Measurements from ENCODE around the gene LRRC55. TPM values are rescaled to one million over a fixed set of nuclear protein-coding genes. Genes with fewer than 3 reads are reported as not detected.

The LRRC55 gene
- total and polyA plus RNA-seq, 2 donors (not counting 3 experiments of a cell fraction or from before 2014, with no cell fraction given) = not detected

- no peaks in the 10 kb centered on the region for H3K4me1 ChIP-seq (ENCODE audit: control insufficient read depth, extremely low read depth, insufficient read depth, low read length)
- intact Hi-C loops (cut with micrococcal nuclease) = no loop called here
- ChIA-PET POLR2A (no interaction called here), CTCF (interaction anchor here (0.8 kb wide), 1 partner anchor 105 kb away, joined by 3 read pairs; no protein-coding TSS in a partner anchor)
- no peaks in the 10 kb centered on the region for H3K27me3 ChIP-seq (ENCODE audit: control insufficient read depth in 2 of 2, insufficient read depth in 2 of 2, low read length in 2 of 2)
- H2AFZ ChIP-seq (ENCODE audit: low read depth, low read length) = no peak overlapping the region
- H4K20me1 ChIP-seq (replicated peaks; ENCODE audit: control insufficient read depth, extremely low read depth, insufficient read depth, low read length) = no peaks in the 10 kb centered on the region
- FAIRE-seq (no peak), DNase-seq (ENCODE audit: low read depth, low spot score) (no peak)
- no peaks in the 10 kb centered on the region for H3K79me2 ChIP-seq (ENCODE audit: control insufficient read depth, insufficient read depth, low read length)
- H3K9me3 ChIP-seq (replicated peaks; ENCODE audit: control insufficient read depth, insufficient read depth, low read length) = no peaks in the 10 kb centered on the region
- H3K36me3 ChIP-seq (ENCODE audit: control insufficient read depth in 2 of 2, extremely low read depth in 1 of 2, insufficient read depth in 2 of 2, low read length in 2 of 2) = no peaks in the 10 kb centered on the region
- no peaks in the 10 kb centered on the region for H3K9me1 ChIP-seq (replicated peaks; ENCODE audit: control insufficient read depth, extremely low read depth, insufficient read depth, low read length)
- H3K4me3 ChIP-seq (replicated peaks in 1 of 3; ENCODE audit: insufficient read depth in 1 of 3, low read depth in 1 of 3, low read length in 3 of 3) = no peak overlapping the region
- no peak overlapping the region for H3K27ac ChIP-seq (ENCODE audit: insufficient read depth, low read depth, low read length)
- no TSS peak for BruUV-seq (replicated peaks)
- dilution Hi-C loops (cut with MboI; ENCODE audit: extremely low pct_ligation_motif_present, low sequenced_read_pairs) = no loop called here
- H3K9ac ChIP-seq (replicated peaks; ENCODE audit: extremely low read depth, insufficient read depth, low read length) = no peak overlapping the region
- H3K4me2 ChIP-seq (ENCODE audit: insufficient read depth, low read length) = no peak overlapping the region
- TF ChIP-seq GATA2 (IDR thresholded peaks at IDR 0.05; ENCODE audit: insufficient read depth, insufficient read length, low read depth, low read length) (no peak), CTCF (IDR thresholded peaks at IDR 0.05; ENCODE audit: extremely low read depth in 1 of 2, insufficient read depth in 1 of 2, low read depth in 1 of 2, low read length in 2 of 2) (no peak), MAX (IDR thresholded peaks at IDR 0.05; ENCODE audit: insufficient read depth, insufficient read length) (no peak), POLR2AphosphoS5 (IDR thresholded peaks at IDR 0.05; ENCODE audit: insufficient read depth, low read depth, low read length) (no peak), EZH2 (IDR thresholded peaks at IDR 0.05; ENCODE audit: borderline replicate concordance, low read depth, low read length, severe bottlenecking) (no peak), POLR2A (IDR thresholded peaks at IDR 0.05; ENCODE audit: low read depth, low read length) (no peak), JUN (IDR thresholded peaks at IDR 0.05; ENCODE audit: borderline replicate concordance, insufficient read depth, insufficient read length, low read depth) (no peak), MYC (IDR thresholded peaks at IDR 0.05; ENCODE audit: low read depth, low read length) (no peak), FOS (IDR thresholded peaks at IDR 0.05; ENCODE audit: borderline replicate concordance, insufficient read depth, low read length) (no peak)
Measured at GRCh38 chr11:57144075-57144474, 37.7 kb upstream of the LRRC55 start.

Data from endothelial cell of umbilical vein (primary cell).